Gastroesophageal sphincter (tissue), 3 donors: ENCODE measurements around the gene RNASEH2A.

Experiments used
- CTCF ChIP-seq, 4 experiments: fragments of 200-600 bp in 2 of 4; fragments of 450-650 bp in 2 of 4; sonication (generic) in 1 of 4; IDR thresholded peaks; one replicate each; pipeline ENCODE4 v1.5.1; 2017 to 2019; ENCODE audit warnings: antibody characterized with exemption in 4 of 4, mild to moderate bottlenecking in 2 of 4, moderate library complexity in 2 of 4
- POLR2AphosphoS5 ChIP-seq: sonication (generic); formaldehyde crosslinking; IDR thresholded peaks from one replicate; pipeline ENCODE4 v1.6.1; 2017; ENCODE audit warnings: antibody characterized with exemption

GRCh38 chr19:12785431-12786031 lies 20.9 kb upstream of the RNASEH2A start:
- TF ChIP-seq CTCF (IDR thresholded peaks at IDR 0.05), result no peak
- no peak for TF ChIP-seq POLR2AphosphoS5
